Peyer's patch (tissue), 4 donors: ENCODE data around the gene DENND11.

Source experiments
- POLR2A ChIP-seq, 2 donors: fragments of 450-650 bp; IDR thresholded peaks; one replicate each; pipeline ENCODE4 v1.5.1; 2017; ENCODE audit warnings: antibody characterized with exemption in 2 of 2, mild to moderate bottlenecking in 2 of 2, moderate library complexity in 2 of 2
- TF ChIP-seq, protein P1 (sequence below), 6 experiments: fragments of 450-650 bp in 4 of 6; fragments of 200-600 bp in 2 of 6; sonication (generic) in 1 of 6; IDR thresholded peaks; one replicate each; pipeline ENCODE4 v1.5.1; 2017 to 2019; ENCODE audit warnings: antibody characterized with exemption in 6 of 6, mild to moderate bottlenecking in 3 of 6, moderate library complexity in 1 of 6

DNA sequence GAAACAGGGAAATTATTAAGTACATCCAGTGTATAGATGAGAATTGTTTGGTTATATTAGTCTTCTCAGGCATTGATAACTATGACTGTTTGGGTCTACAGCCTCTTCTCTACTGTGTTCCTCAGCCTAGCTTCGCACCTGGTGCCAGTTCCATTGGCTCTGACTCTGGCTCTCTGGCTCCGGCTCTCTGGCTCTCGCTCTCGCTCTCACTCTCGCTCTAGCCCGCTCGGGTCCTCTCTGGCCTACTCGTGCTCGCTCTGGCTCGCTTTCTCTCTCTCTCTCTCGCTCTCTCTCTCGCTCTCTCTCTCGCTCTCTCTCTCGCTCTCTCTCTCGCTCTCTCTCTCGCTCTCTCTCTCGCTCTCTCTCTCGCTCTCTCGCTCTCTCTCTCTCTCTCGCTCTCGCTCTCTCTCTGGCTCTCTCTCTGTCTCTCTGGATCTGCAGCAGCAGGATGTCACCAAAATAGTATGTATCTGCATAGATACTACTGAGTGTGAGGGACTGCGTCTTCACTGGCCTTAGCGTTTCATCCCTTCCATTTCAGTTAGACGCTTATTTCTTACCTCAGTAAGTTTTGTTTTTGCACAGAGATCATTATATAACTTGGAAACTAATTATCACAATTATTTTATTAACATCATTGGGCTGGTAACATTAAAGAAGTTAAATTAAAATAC lies 29.6 kb upstream of the DENND11 start:
- TF ChIP-seq, protein P1, sequence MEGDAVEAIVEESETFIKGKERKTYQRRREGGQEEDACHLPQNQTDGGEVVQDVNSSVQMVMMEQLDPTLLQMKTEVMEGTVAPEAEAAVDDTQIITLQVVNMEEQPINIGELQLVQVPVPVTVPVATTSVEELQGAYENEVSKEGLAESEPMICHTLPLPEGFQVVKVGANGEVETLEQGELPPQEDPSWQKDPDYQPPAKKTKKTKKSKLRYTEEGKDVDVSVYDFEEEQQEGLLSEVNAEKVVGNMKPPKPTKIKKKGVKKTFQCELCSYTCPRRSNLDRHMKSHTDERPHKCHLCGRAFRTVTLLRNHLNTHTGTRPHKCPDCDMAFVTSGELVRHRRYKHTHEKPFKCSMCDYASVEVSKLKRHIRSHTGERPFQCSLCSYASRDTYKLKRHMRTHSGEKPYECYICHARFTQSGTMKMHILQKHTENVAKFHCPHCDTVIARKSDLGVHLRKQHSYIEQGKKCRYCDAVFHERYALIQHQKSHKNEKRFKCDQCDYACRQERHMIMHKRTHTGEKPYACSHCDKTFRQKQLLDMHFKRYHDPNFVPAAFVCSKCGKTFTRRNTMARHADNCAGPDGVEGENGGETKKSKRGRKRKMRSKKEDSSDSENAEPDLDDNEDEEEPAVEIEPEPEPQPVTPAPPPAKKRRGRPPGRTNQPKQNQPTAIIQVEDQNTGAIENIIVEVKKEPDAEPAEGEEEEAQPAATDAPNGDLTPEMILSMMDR (IDR thresholded peaks at IDR 0.05): no peak
- no peak for TF ChIP-seq POLR2A (IDR thresholded peaks at IDR 0.05)
